Measurements from ENCODE around the gene PGAM2.
A peak's percentile ranks its signal among the peaks of the same experiment; 100 is the strongest.
"Not testable (repeated sequence)": the region's sequence is repeated elsewhere in the genome, so short reads cannot be mapped to it uniquely, and the experiment has no call there.

Gene PGAM2

DNA sequence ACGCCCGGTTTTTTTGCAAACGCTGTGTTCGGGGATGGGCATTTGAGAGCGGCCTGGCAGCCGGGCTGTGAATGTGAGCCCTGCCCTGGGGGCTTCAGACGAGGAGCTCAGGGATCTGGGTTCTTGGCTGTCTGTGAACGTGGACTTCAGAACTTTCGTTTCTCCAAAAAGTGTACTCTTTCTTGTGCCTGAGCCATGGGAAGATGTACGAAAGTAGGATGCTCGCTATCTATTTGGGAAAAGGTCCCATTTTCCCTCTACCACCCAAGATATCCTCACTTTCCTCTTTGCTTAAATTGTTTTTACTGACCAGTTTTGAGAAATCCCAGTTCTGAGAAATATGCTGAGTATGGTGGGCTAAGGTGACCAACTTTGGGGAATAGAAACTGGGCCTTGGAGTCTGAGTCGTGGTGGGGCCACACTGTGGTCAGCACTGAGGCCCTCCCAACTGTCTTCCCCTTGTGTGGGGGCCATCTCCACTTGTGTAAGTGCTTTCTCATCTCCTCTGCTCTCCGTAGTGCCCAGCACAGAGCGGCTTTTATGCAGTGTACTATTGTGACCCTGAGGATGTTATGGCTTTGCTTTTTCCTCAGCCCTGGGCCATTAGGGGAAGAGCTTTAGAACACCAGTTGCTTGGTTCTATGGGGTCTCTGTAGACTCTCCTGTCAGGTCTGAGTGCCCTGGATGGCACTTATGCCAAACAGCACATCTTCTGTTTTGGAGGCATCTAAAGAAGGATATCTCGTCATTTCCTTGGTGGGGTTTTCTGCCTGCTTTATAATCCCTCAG, 19.9 kb downstream of the PGAM2 start:
- peak overlapping the region; percentile 73 for H3K4me3 ChIP-seq (ENCODE audit: severe bottlenecking)
- H3K27ac ChIP-seq (ENCODE audit: poor library complexity, severe bottlenecking): peak overlapping the region; percentile 66
- H3K9me3 ChIP-seq (ENCODE audit: severe bottlenecking): no peaks in the 10 kb centered on the region
- ATAC-seq (ENCODE audit: low read depth) (no peak; the same call in 2 of the 3 replicates), DNase-seq (ENCODE audit: low spot score) (no peak)
- H3K4me1 ChIP-seq (ENCODE audit: insufficient read depth, poor library complexity, severe bottlenecking): no peaks in the 10 kb centered on the region
- H3K36me3 ChIP-seq (ENCODE audit: low read depth): peaks cover 39% of the 10 kb centered on the region
- H3K27me3 ChIP-seq (ENCODE audit: insufficient read depth, poor library complexity, severe bottlenecking): no peaks in the 10 kb centered on the region
- TF ChIP-seq, protein P1, sequence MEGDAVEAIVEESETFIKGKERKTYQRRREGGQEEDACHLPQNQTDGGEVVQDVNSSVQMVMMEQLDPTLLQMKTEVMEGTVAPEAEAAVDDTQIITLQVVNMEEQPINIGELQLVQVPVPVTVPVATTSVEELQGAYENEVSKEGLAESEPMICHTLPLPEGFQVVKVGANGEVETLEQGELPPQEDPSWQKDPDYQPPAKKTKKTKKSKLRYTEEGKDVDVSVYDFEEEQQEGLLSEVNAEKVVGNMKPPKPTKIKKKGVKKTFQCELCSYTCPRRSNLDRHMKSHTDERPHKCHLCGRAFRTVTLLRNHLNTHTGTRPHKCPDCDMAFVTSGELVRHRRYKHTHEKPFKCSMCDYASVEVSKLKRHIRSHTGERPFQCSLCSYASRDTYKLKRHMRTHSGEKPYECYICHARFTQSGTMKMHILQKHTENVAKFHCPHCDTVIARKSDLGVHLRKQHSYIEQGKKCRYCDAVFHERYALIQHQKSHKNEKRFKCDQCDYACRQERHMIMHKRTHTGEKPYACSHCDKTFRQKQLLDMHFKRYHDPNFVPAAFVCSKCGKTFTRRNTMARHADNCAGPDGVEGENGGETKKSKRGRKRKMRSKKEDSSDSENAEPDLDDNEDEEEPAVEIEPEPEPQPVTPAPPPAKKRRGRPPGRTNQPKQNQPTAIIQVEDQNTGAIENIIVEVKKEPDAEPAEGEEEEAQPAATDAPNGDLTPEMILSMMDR (IDR thresholded peaks at IDR 0.05; ENCODE audit: poor library complexity, severe bottlenecking): no peak

DNA sequence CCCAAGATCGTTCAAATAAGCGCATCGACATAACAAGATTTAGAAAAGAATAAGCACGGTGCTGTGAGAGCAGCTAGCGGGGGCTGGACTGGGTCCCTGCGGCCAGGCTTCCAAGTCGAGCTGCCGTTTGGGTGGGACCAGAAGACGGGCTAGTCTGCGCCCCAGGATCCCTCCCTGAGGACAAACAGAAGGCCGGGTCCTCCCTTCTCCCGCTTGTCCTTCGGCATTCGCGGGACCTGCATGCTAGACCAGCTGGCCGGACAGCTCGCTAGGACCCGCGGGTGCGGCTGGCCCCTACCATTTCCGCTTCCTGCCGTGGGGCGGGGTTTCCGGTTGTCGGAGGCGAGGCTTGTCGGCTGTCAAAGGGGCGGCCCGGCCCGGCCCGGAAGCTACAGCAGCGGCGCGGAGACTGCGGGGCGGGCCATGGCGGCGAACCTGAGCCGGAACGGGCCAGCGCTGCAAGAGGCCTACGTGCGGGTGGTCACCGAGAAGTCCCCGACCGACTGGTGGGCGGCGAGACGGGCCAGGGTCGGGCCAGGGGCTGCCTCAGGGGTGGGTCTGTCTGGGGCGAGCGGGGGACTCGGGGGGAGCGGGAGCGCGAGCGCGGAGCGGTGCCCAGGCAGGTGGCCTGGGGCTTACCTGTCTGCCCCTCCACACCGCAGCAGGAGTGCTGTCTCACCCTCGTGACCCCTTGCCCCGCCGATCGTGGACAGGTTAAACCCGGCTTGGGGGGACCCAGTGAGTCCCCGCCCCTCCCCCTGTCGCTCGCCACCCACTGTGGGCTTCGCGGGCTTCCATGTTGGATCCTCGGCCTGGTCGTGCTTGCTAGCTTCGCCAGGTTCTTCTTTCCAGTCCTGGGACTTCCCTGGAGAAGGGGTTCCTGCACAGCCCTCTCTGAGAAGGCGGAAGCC, 20.8 kb downstream of the PGAM2 start, which contains the start of gene DBNL:
Gene DBNL, plus strand, starts transcription at position 388 of the 911 bp plus-strand sequence. Its CDS starts 36 bp downstream, at position 424.
- peak; percentile 92 for ATAC-seq (ENCODE audit: low read depth)
- DNase-seq (ENCODE audit: low spot score): peak; percentile 94
- Histone ChIP-seq H3K4me1 (ENCODE audit: insufficient read depth, poor library complexity, severe bottlenecking) (no peaks in the 10 kb centered on the region), H3K36me3 (ENCODE audit: low read depth) (peaks cover 30% of the 10 kb centered on the region), H3K27ac (ENCODE audit: poor library complexity, severe bottlenecking) (peak within 1 kb of the TSS; percentile 66), H3K27me3 (ENCODE audit: insufficient read depth, poor library complexity, severe bottlenecking) (no peaks in the 10 kb centered on the region), H3K4me3 (ENCODE audit: severe bottlenecking) (peak within 1 kb of the TSS; percentile 73), H3K9me3 (ENCODE audit: severe bottlenecking) (no peaks in the 10 kb centered on the region)
- TF ChIP-seq, protein P1 (IDR thresholded peaks at IDR 0.05; ENCODE audit: poor library complexity, severe bottlenecking): no peak

DNA sequence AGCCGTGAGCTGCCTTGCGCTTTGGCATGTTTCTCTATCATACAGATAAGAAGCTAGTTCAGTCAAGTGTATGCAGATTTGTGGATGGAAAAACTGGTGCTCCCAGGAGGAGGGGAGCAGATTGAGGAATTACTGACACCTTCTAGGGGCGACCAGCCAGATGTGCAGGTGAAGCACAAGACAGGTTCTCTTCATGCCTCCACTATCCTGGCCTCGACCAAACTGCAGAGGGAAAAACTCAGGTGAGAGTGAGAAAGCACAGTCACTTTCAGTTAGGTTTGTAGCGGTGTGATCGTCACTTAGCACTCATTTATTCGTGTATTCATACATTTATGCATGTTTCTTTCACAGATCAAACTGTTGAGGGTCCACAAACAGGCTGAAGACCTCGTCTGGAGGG, 21.5 kb downstream of the PGAM2 start:
- no peaks in the 10 kb centered on the region for H3K4me1 ChIP-seq (ENCODE audit: insufficient read depth, poor library complexity, severe bottlenecking)
- H3K4me3 ChIP-seq (ENCODE audit: severe bottlenecking): peak overlapping the region; percentile 73
- H3K36me3 ChIP-seq (ENCODE audit: low read depth): peaks cover 23% of the 10 kb centered on the region
- H3K9me3 ChIP-seq (ENCODE audit: severe bottlenecking): no peaks in the 10 kb centered on the region
- H3K27me3 ChIP-seq (ENCODE audit: insufficient read depth, poor library complexity, severe bottlenecking): no peaks in the 10 kb centered on the region
- H3K27ac ChIP-seq (ENCODE audit: poor library complexity, severe bottlenecking): peak overlapping the region; percentile 66
- no peak for DNase-seq (ENCODE audit: low spot score)
- TF ChIP-seq, protein P1 (IDR thresholded peaks at IDR 0.05; ENCODE audit: poor library complexity, severe bottlenecking): no peak
- ATAC-seq (ENCODE audit: low read depth): no peak

DNA sequence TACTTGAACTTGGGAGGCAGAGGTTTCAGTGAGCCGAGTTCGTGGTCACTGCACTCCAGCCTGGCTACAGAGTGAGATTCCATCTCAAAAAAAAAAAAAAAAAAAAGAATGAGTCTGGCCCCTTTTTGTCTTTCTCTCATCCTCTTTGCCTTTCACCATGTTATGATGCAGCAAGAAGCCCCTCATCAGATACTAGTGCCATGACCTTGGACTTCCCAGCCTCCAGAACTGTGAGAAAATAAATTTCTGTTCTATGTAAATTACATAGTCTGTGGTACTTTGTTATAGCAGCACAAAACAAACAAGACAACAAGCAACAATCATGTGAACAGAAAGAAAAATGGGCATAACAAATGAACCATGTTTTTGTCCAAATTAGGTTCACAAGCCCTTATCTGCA, 23.1 kb downstream of the PGAM2 start:
- no peak for ATAC-seq (ENCODE audit: low read depth)
- no peak for DNase-seq (ENCODE audit: low spot score)
- TF ChIP-seq, protein P1 (IDR thresholded peaks at IDR 0.05; ENCODE audit: poor library complexity, severe bottlenecking): no peak

DNA sequence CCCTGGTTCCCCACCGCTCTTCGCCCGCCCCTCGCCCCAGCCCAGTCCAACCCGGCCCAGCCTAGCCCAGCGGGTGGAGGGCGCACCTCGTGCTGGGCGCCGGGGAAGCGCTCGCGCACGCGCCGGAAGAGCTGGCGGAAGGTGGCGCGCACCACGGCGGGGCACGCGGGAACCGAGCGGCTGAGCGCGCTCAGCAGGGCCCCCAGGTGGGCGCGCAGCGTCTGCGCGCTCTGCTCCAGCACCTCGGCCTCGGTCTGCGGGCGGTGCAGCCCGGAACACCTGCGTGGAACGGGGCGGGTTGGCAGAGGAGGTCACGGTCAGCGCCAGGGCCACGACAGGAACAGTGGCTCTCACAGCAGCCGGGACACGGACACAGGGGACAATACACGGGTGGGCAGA, 24.9 kb downstream of the PGAM2 start:
- not testable (repeated sequence) for H3K27ac ChIP-seq (ENCODE audit: poor library complexity, severe bottlenecking); H3K9me3 ChIP-seq (ENCODE audit: severe bottlenecking); H3K36me3 ChIP-seq (ENCODE audit: low read depth); H3K4me3 ChIP-seq (ENCODE audit: severe bottlenecking); H3K27me3 ChIP-seq (ENCODE audit: insufficient read depth, poor library complexity, severe bottlenecking); H3K4me1 ChIP-seq (ENCODE audit: insufficient read depth, poor library complexity, severe bottlenecking); DNase-seq (ENCODE audit: low spot score)
- ATAC-seq (ENCODE audit: low read depth): peak; percentile 4; the same call in 1 of the 3 replicates

More for the DNA sequence above, 23.1 kb downstream of the PGAM2 start:
- H3K4me1 ChIP-seq (ENCODE audit: insufficient read depth, poor library complexity, severe bottlenecking): no peaks in the 10 kb centered on the region
- H3K27me3 ChIP-seq (ENCODE audit: insufficient read depth, poor library complexity, severe bottlenecking): no peaks in the 10 kb centered on the region
- H3K9me3 ChIP-seq (ENCODE audit: severe bottlenecking): no peaks in the 10 kb centered on the region
- no peak overlapping the region for H3K27ac ChIP-seq (ENCODE audit: poor library complexity, severe bottlenecking)
- H3K36me3 ChIP-seq (ENCODE audit: low read depth): peaks cover 12% of the 10 kb centered on the region
- H3K4me3 ChIP-seq (ENCODE audit: severe bottlenecking): no peak overlapping the region

DNA sequence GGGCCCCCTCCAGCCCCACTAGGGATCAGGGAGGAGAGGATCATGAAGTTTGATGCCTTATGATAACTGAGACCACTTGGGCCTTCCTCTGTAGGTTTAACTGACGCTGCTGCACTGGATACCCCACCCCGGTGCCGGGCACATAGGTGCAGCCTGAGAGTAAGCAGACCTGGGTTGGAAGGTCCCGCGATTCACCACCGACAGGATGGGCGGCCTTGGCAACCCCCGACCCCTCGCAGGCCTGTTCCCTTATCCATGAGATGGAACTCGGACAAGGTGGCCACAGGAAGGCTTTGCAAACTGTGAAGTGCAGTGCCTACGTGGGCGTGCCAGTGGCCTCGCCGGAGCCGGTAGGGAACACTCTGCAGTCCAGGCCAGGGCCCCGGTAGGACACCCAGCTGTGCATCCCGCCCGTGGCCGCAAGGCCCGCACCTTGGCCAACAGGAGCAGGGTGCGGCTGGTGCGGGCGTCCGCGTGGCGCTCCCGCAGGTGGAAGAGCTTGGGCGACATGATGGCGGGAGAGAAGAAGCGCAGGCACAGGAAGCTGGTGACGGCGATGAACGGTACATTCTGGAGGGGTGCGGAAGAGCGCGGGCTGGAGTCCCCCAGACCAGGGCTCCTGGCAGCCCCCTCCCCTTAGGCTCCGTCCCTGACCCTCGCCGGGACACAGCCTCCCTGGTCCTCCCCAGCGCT, 25.4 kb downstream of the PGAM2 start:
- not testable (repeated sequence) for H3K9me3 ChIP-seq (ENCODE audit: severe bottlenecking); H3K27ac ChIP-seq (ENCODE audit: poor library complexity, severe bottlenecking); H3K36me3 ChIP-seq (ENCODE audit: low read depth); H3K27me3 ChIP-seq (ENCODE audit: insufficient read depth, poor library complexity, severe bottlenecking); H3K4me3 ChIP-seq (ENCODE audit: severe bottlenecking); DNase-seq (ENCODE audit: low spot score); ATAC-seq (ENCODE audit: low read depth); H3K4me1 ChIP-seq (ENCODE audit: insufficient read depth, poor library complexity, severe bottlenecking)

DNA sequence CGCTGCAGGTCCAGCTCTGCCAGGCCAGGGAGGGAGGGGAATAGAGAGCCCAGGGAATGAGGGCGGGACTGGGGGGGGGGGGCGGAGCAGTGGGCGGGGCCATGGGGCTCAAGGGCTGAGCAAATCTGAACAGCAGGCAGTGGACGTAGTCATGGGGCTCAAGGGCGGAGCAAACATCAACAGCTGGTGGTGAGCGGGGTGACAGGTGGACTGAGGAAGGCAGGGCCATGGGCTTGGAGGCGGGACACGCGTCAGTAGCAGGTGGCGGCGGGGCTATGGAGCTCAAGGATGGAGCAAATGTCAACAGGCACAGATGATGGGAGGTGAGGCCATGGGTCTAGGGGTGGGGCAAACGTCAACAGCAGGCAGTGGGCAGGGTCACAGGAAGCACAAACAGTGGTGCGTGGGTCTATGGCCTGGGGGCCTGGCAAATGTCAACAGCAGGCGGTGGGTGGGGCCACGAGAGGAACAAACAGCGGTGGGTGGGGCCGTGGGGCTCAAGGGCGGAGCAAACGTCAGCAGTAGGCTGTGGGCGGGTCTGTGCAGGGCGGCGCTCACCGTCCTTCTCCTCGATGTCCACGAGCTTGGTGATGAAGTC, 26.3 kb downstream of the PGAM2 start:
- not testable (repeated sequence) for H3K27ac ChIP-seq (ENCODE audit: poor library complexity, severe bottlenecking); H3K9me3 ChIP-seq (ENCODE audit: severe bottlenecking); H3K36me3 ChIP-seq (ENCODE audit: low read depth); H3K27me3 ChIP-seq (ENCODE audit: insufficient read depth, poor library complexity, severe bottlenecking); H3K4me1 ChIP-seq (ENCODE audit: insufficient read depth, poor library complexity, severe bottlenecking)
- DNase-seq (ENCODE audit: low spot score): peak; percentile 92
- peak overlapping the region; percentile 16 for H3K4me3 ChIP-seq (ENCODE audit: severe bottlenecking)
- ATAC-seq (ENCODE audit: low read depth): peak; percentile 73

Measured in RWPE2 (cell line).